ENCODE data around the gene RPS19. TPM values are rescaled to one million over a fixed set of nuclear protein-coding genes. Genes with fewer than 3 reads are reported as not detected.

RPS19 gene
- polyA plus RNA-seq, 1 donor from 2014 or later, result 783 TPM

GRCh38 chr19:41853344-41853743 lies 6.7 kb upstream of the RPS19 start:
- Histone ChIP-seq H3K4me2 (ENCODE audit: low read length) (no peak overlapping the region), H3K4me3 (ENCODE audit: low read length) (no peak overlapping the region), H3K79me2 (replicated peaks; ENCODE audit: insufficient read depth, low read length) (no peaks in the 10 kb centered on the region), H3F3A (ENCODE audit: insufficient read depth, low read length, poor library complexity, severe bottlenecking) (no peaks in the 10 kb centered on the region), H3K36me3 (ENCODE audit: insufficient read depth, low read length) (no peaks in the 10 kb centered on the region), H3K27me3 (ENCODE audit: insufficient read depth, low read depth, low read length) (peaks cover 3% of the 10 kb centered on the region), H3K9me2 (ENCODE audit: insufficient read depth, low read length) (no peaks in the 10 kb centered on the region), H3K27ac (ENCODE audit: low read length) (no peak overlapping the region), H3K9ac (ENCODE audit: low read length) (no peak overlapping the region), H2AFZ (ENCODE audit: low read depth, low read length) (no peak overlapping the region), H4K20me1 (ENCODE audit: insufficient read depth) (no peaks in the 10 kb centered on the region), H3K9me3 (ENCODE audit: low read length) (no peaks in the 10 kb centered on the region)
- TF ChIP-seq SMC3 (conservative IDR thresholded peaks at IDR 0.05; ENCODE audit: poor library complexity) (no peak), EZH2 (IDR thresholded peaks at IDR 0.05; ENCODE audit: borderline replicate concordance, insufficient read depth, low read length, poor library complexity, severe bottlenecking) (no peak), EP300 (conservative IDR thresholded peaks at IDR 0.05; ENCODE audit: poor library complexity, severe bottlenecking) (no peak), POLR2AphosphoS5 (IDR thresholded peaks at IDR 0.05) (no peak), CTCF (IDR thresholded peaks at IDR 0.05; ENCODE audit: poor library complexity, severe bottlenecking) (no peak), TAF1 (IDR thresholded peaks at IDR 0.05; ENCODE audit: low read depth) (no peak), RAD21 (conservative IDR thresholded peaks at IDR 0.05) (no peak), REST (IDR thresholded peaks at IDR 0.05; ENCODE audit: borderline replicate concordance) (no peak), MXI1 (conservative IDR thresholded peaks at IDR 0.05; ENCODE audit: poor library complexity, severe bottlenecking) (no peak)

DNA sequence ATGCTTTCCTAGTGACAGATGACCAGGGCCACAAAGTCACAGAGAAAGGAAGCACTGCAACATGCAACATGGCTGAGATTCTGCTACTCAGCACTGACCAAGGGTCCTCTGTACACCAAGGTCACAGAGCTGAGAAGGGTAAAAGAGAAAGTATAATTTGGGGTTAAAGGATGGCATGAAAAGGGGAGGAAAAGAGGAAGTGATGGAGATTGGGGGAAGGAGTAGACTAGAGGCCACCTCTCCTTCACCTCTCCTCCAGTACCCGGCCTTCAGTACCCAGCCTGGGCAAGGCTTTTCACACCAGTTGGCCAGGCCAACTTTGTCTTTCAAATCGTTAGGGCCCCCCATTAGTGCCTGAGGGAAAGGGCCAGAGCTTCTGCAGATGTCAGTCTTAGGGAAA lies 6.3 kb upstream of the RPS19 start:
- Histone ChIP-seq H2AFZ (ENCODE audit: low read depth, low read length) (no peak overlapping the region), H3K79me2 (replicated peaks; ENCODE audit: insufficient read depth, low read length) (no peaks in the 10 kb centered on the region), H3F3A (ENCODE audit: insufficient read depth, low read length, poor library complexity, severe bottlenecking) (no peaks in the 10 kb centered on the region), H3K4me3 (ENCODE audit: low read length) (no peak overlapping the region), H3K9me3 (ENCODE audit: low read length) (no peaks in the 10 kb centered on the region), H3K27me3 (ENCODE audit: insufficient read depth, low read depth, low read length) (peaks cover 3% of the 10 kb centered on the region), H3K36me3 (ENCODE audit: insufficient read depth, low read length) (no peaks in the 10 kb centered on the region), H3K9me2 (ENCODE audit: insufficient read depth, low read length) (no peaks in the 10 kb centered on the region), H3K4me2 (ENCODE audit: low read length) (no peak overlapping the region), H3K27ac (ENCODE audit: low read length) (no peak overlapping the region), H3K9ac (ENCODE audit: low read length) (no peak overlapping the region), H4K20me1 (ENCODE audit: insufficient read depth) (no peaks in the 10 kb centered on the region)
- TF ChIP-seq TAF1 (IDR thresholded peaks at IDR 0.05; ENCODE audit: low read depth), result no peak
- TF ChIP-seq RAD21 (conservative IDR thresholded peaks at IDR 0.05), result no peak
- no peak for TF ChIP-seq CTCF (IDR thresholded peaks at IDR 0.05; ENCODE audit: poor library complexity, severe bottlenecking)
